C4-2B (cell line): ENCODE measurements around the gene SULT1B1.

Experiments used
- H3K27ac ChIP-seq: fragments of 450-650 bp; 2 replicates; pipeline ENCODE4 v1.5.1; 2017
- ZFX ChIP-seq: fragments of 450-650 bp; IDR thresholded peaks from 2 replicates; pipeline ENCODE4 v1.6.1; 2017
- TF ChIP-seq, protein P1 (sequence below): fragments of 450-650 bp; conservative IDR thresholded peaks from 2 replicates; pipeline ENCODE4 v1.5.1; 2017; ENCODE audit warnings: mild to moderate bottlenecking

The SULT1B1 gene

DNA sequence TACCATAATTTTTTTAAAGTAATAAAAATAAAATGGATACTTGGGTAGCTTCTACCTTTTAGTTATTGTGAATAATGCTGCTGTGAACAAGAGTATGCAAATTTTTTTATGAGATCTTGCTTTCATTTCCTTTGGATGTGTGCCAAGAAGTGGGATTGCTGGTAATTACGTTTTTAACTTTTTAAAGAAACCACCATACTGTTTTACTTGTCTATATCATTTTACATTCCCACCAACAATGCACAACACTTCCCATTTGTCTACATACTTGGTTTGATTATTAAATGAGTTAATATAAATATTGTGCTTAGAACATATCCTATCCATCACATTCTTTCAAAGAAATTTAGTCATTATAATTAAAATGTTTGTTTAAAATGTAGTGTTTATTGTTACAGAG, 3.9 kb upstream of the SULT1B1 start:
- TF ChIP-seq, protein P1, sequence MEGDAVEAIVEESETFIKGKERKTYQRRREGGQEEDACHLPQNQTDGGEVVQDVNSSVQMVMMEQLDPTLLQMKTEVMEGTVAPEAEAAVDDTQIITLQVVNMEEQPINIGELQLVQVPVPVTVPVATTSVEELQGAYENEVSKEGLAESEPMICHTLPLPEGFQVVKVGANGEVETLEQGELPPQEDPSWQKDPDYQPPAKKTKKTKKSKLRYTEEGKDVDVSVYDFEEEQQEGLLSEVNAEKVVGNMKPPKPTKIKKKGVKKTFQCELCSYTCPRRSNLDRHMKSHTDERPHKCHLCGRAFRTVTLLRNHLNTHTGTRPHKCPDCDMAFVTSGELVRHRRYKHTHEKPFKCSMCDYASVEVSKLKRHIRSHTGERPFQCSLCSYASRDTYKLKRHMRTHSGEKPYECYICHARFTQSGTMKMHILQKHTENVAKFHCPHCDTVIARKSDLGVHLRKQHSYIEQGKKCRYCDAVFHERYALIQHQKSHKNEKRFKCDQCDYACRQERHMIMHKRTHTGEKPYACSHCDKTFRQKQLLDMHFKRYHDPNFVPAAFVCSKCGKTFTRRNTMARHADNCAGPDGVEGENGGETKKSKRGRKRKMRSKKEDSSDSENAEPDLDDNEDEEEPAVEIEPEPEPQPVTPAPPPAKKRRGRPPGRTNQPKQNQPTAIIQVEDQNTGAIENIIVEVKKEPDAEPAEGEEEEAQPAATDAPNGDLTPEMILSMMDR, result no peak
- TF ChIP-seq ZFX, result no peak
- no peak overlapping the region for H3K27ac ChIP-seq

DNA sequence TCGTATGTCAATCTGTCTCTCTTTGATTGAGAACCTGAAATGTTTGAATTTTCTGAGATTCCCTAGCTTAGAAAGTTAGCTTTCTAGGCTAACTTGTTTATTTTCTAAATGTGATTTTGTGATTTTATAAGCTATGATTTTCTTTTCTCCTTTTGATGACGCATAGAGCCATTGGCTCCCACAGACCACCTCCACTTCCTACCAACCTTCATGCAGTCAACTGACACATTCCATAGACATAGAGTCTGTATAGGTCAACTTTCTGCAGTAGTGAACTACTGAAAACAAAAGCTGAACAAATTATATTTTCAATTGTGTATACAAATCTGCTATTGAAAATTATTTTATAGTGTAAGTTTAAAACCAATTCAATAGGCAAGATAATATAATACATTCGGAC, 2.8 kb upstream of the SULT1B1 start:
- no peak overlapping the region for H3K27ac ChIP-seq
- TF ChIP-seq, protein P1, result no peak
- no peak for TF ChIP-seq ZFX

DNA sequence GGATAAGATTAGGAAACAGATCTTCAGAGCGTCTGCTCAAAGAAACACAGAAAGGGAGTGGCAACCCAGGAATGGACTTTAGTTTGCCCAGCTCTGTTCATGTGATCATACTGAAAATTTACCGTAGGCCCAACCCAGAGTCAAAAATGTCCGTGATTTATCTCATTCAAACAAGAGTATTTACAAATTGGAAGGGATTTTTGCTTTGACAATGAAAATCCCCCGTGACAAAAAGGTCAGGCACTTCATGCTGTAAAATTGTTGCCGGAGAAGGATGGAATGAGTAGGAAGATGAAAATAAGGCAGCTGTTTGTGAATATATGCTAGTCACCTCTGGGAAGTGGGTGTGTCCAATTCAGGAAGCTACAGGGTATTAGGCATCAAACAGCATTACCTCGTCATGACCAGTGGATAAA, 1.2 kb downstream of the SULT1B1 start:
- no peak overlapping the region for H3K27ac ChIP-seq
- TF ChIP-seq, protein P1, result no peak
- no peak for TF ChIP-seq ZFX

DNA sequence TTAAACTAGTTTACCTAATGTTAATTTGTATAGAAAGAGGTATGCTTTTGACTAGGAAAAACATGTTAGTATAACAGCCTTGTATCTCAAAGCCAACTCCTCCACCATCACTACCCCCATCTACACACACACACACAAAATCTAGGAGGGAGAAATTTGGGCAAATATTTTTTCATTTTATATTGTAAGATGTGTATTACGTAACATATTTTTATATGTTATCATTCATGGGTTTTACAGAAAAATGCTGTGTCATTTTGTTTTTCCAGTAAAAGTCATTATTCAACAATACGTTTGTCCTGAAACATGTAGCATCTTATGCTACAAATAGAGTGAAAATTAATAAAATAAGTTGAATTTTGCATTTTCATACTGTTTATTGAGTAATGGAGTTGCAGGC, 3.0 kb downstream of the SULT1B1 start:
- TF ChIP-seq, protein P1, result no peak
- no peak for TF ChIP-seq ZFX

DNA sequence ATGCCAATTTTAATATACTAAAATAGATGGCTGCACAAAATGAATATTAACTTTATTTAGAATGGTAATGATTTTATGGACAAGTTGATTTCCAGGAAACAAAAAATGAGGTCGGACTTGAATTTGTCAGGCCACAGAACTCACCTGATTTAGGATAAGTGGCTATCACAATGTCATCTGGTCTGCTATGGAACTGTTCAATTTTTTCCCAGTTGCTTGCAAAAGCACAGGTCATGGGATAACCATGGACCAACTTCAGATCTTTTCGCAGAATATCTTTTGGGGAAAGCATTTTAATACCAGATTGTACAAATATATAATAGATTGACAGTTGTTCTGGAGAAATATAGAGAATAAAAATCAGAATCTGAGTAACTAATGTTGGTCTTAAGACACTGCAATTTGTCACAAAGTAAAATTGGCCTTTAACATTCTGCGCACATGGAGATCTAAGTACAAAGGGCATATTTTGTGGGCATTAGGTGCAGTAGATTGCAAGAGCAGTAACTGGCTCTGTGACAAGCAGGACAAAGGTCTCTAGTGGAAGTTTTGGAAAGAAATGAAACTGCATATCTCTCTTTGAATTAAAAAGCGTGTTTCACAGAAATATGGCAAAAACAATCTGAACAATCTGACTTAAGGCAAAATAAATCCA, 5.4 kb downstream of the SULT1B1 start:
- H3K27ac ChIP-seq, result no peak overlapping the region
- TF ChIP-seq, protein P1, result no peak
- no peak for TF ChIP-seq ZFX

More for the DNA sequence above, 3.0 kb downstream of the SULT1B1 start:
- H3K27ac ChIP-seq, result no peak overlapping the region

DNA sequence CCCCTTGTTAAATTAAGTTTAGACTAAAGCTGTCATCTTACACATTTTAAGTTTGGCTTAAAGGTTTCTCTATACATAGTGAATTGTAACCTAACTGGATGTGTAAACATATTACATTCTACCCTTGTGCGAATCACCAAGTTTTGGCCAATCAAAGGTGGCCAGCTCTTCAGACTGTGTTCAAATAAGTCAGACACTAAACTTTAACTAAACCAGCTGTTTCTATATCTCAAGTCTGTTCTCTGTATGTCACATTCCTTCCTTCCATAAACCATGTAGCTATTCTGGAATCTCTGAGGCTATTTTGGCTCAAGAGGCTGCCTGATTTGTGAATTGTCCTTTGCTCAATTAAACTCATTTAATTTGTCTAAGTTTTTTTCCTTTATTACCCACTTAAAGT, 6.7 kb downstream of the SULT1B1 start:
- H3K27ac ChIP-seq, result no peak overlapping the region
- TF ChIP-seq, protein P1, result no peak
- no peak for TF ChIP-seq ZFX

DNA sequence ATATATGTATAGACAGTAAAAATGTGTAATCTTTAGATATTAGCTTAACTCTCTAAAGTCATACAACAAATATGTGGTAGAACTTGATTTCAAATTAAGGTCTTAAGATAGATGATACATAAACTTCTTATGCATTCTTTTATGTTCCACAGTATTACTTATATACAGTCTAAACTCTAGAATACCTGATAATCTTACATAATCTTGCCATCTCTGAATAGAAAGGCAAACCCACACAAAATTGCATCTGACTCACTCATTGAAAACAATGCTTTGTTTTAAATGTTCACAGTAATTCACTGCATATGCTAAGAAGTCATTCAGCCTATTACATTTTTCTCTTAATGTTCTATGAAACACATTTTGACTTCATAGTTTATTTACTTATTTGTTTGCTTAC, 10.1 kb downstream of the SULT1B1 start:
- TF ChIP-seq, protein P1, result no peak
- no peak for TF ChIP-seq ZFX
- H3K27ac ChIP-seq, result no peak overlapping the region
